DOHH2 (cell line): ENCODE measurements around the gene FRAS1.

Source experiments
- H3F3A ChIP-seq: fragments of 200-600 bp; sonication (generic), shearing (Covaris generic); 2 replicates; pipeline ENCODE4 v1.6.0; 2016; ENCODE audit warnings: antibody characterized with exemption, mild to moderate bottlenecking; ENCODE audit not compliant: control insufficient read depth, insufficient read depth
- H3K27ac ChIP-seq: fragments of 200-600 bp; sonication (generic); 2 replicates; pipeline ENCODE4 v1.5.1; 2014; ENCODE audit warnings: low read depth, mild to moderate bottlenecking, low read length, moderate library complexity
- H3K27me3 ChIP-seq: fragments of 200-600 bp; sonication (generic); 2 replicates; pipeline ENCODE4 v1.6.1; 2014; ENCODE audit warnings: mild to moderate bottlenecking, low read length, mixed read lengths; ENCODE audit not compliant: control insufficient read depth
- H3K36me3 ChIP-seq: fragments of 200-600 bp; sonication (generic); 2 replicates; pipeline ENCODE4 v1.6.1; 2014; ENCODE audit warnings: mild to moderate bottlenecking, low read length, moderate library complexity, mixed read lengths; ENCODE audit not compliant: control insufficient read depth
- H3K4me1 ChIP-seq: fragments of 200-600 bp; sonication (generic); 2 replicates; pipeline ENCODE4 v1.6.1; 2014; ENCODE audit warnings: mild to moderate bottlenecking, low read length, mixed read lengths; ENCODE audit not compliant: control insufficient read depth
- H3K4me2 ChIP-seq: fragments of 200-600 bp; sonication (generic); 2 replicates; pipeline ENCODE4 v1.6.0; 2014; ENCODE audit warnings: mild to moderate bottlenecking, low read length, moderate library complexity
- H3K4me3 ChIP-seq: fragments of 200-600 bp; sonication (generic); 2 replicates; pipeline ENCODE4 v1.5.1; 2014; ENCODE audit warnings: mild to moderate bottlenecking, low read length, mixed read lengths
- H3K79me2 ChIP-seq: fragments of 200-600 bp; sonication (generic); 2 replicates; pipeline ENCODE4 v1.6.1; 2014; ENCODE audit warnings: mild to moderate bottlenecking, low read length, mixed read lengths; ENCODE audit not compliant: control insufficient read depth
- H3K9me2 ChIP-seq: fragments of 200-600 bp; sonication (generic); replicated peaks from 2 replicates; pipeline ENCODE4 v1.6.1; 2014; ENCODE audit warnings: mild to moderate bottlenecking, low read length, mixed read lengths; ENCODE audit not compliant: control insufficient read depth
- H3K9me3 ChIP-seq: fragments of 200-600 bp; sonication (generic); 2 replicates; pipeline ENCODE4 v1.6.1; 2014; ENCODE audit warnings: antibody characterized with exemption, low read length, mixed read lengths; ENCODE audit not compliant: control insufficient read depth, insufficient read depth
- H4K20me1 ChIP-seq: fragments of 200-600 bp; sonication (generic); 2 replicates; pipeline ENCODE4 v1.6.0; 2014; ENCODE audit warnings: low read depth, mild to moderate bottlenecking, antibody characterized with exemption, low read length, moderate library complexity; ENCODE audit not compliant: control insufficient read depth, insufficient read depth
- CTCF ChIP-seq: fragments of 200-600 bp; sonication (generic); IDR thresholded peaks from one replicate; pipeline ENCODE4 v1.5.1; 2014; ENCODE audit warnings: antibody characterized with exemption, mild to moderate bottlenecking, low read depth, low read length; ENCODE audit not compliant: poor library complexity, severe bottlenecking
- EZH2phosphoT487 ChIP-seq: fragments of 200-600 bp; sonication (generic); IDR thresholded peaks from 2 replicates; pipeline ENCODE4 v1.6.1; 2017; ENCODE audit warnings: borderline replicate concordance, mild to moderate bottlenecking, antibody characterized with exemption, low read length, moderate library complexity, mixed read lengths

The FRAS1 gene

DNA sequence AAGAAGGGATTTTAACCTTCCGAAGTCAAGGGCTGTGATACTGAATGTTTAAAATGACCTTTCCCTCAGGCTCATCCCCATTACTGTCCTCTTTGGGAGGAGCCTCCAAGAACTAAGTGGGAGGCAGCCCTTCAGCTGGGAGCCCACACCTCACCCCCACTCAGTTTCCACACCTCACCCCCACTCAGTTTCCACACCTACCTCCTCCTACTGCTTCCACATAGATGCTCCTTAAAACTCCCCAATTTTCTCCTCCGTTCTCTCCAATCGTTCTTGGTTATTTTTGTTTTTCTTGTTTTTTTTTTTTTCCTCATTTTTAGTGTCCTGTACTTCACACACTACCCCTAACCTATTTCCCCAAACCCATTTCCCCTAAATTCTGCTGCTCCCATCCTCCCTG, 462.8 kb downstream of the FRAS1 start:
- H3K9me3 ChIP-seq = no peaks in the 10 kb centered on the region
- no peaks in the 10 kb centered on the region for H3F3A ChIP-seq
- H3K36me3 ChIP-seq = no peaks in the 10 kb centered on the region
- no peak overlapping the region for H3K27ac ChIP-seq
- no peaks in the 10 kb centered on the region for H3K4me1 ChIP-seq
- TF ChIP-seq EZH2phosphoT487 (no peak), CTCF (no peak)
- no peaks in the 10 kb centered on the region for H3K9me2 ChIP-seq
- no peaks in the 10 kb centered on the region for H3K79me2 ChIP-seq
- H4K20me1 ChIP-seq = no peaks in the 10 kb centered on the region
- H3K27me3 ChIP-seq = no peaks in the 10 kb centered on the region
- H3K4me3 ChIP-seq = no peak overlapping the region
- no peak overlapping the region for H3K4me2 ChIP-seq

- H3K27me3 ChIP-seq = no peaks in the 10 kb centered on the region
- no peaks in the 10 kb centered on the region for H3F3A ChIP-seq
- no peaks in the 10 kb centered on the region for H3K4me1 ChIP-seq
- no peaks in the 10 kb centered on the region for H3K36me3 ChIP-seq
- no peaks in the 10 kb centered on the region for H3K9me3 ChIP-seq
- TF ChIP-seq EZH2phosphoT487 (no peak), CTCF (no peak)
- no peaks in the 10 kb centered on the region for H3K79me2 ChIP-seq
- no peak overlapping the region for H3K27ac ChIP-seq
- H3K4me2 ChIP-seq = no peak overlapping the region
- H3K4me3 ChIP-seq = no peak overlapping the region
- H3K9me2 ChIP-seq = no peaks in the 10 kb centered on the region
- no peaks in the 10 kb centered on the region for H4K20me1 ChIP-seq
Measured at GRCh38 chr4:78520808-78521226, 463.7 kb downstream of the FRAS1 start.

GRCh38 chr4:78524009-78524408, 466.9 kb downstream of the FRAS1 start:
- H3K9me2 ChIP-seq = no peaks in the 10 kb centered on the region
- H3F3A ChIP-seq = no peaks in the 10 kb centered on the region
- no peaks in the 10 kb centered on the region for H3K79me2 ChIP-seq
- no peaks in the 10 kb centered on the region for H3K27me3 ChIP-seq
- no peak overlapping the region for H3K4me2 ChIP-seq
- no peak for TF ChIP-seq EZH2phosphoT487
- TF ChIP-seq CTCF = no peak
- no peak overlapping the region for H3K27ac ChIP-seq
- H3K4me1 ChIP-seq = no peaks in the 10 kb centered on the region
- H4K20me1 ChIP-seq = no peaks in the 10 kb centered on the region
- H3K4me3 ChIP-seq = no peak overlapping the region
- H3K9me3 ChIP-seq = no peaks in the 10 kb centered on the region
- H3K36me3 ChIP-seq = no peaks in the 10 kb centered on the region

- Histone ChIP-seq H3K27me3 (no peaks in the 10 kb centered on the region), H3K4me2 (no peak overlapping the region), H3K9me3 (no peaks in the 10 kb centered on the region), H3K27ac (no peak overlapping the region), H3K4me1 (no peaks in the 10 kb centered on the region), H3K36me3 (no peaks in the 10 kb centered on the region), H3K9me2 (no peaks in the 10 kb centered on the region), H3K79me2 (no peaks in the 10 kb centered on the region), H3F3A (no peaks in the 10 kb centered on the region), H3K4me3 (no peak overlapping the region), H4K20me1 (no peaks in the 10 kb centered on the region)
- TF ChIP-seq CTCF (no peak), EZH2phosphoT487 (no peak)
Measured at GRCh38 chr4:78525559-78525958, 468.4 kb downstream of the FRAS1 start.
